HG02885 (cell line): Measurements from ENCODE around the gene NLK.
"Not testable (repeated sequence)": the region's sequence is repeated elsewhere in the genome, so short reads cannot be mapped to it uniquely, and the experiment has no call there.

Experiments
- ATAC-seq: cut with Tn5 transposase; IDR thresholded peaks from one replicate; pipeline ENCODE4 v1.9.1; 2021; ENCODE audit warnings: mild to moderate bottlenecking; ENCODE audit not compliant: unreplicated experiment, poor library complexity

Gene NLK

GRCh38 chr17:28145348-28145747 lies 102.9 kb downstream of the NLK start:
- ATAC-seq: no peak

GRCh38 chr17:28147017-28147416 lies 104.5 kb downstream of the NLK start:
- no peak for ATAC-seq

GRCh38 chr17:28151001-28151400 lies 108.5 kb downstream of the NLK start:
- ATAC-seq: no peak

DNA sequence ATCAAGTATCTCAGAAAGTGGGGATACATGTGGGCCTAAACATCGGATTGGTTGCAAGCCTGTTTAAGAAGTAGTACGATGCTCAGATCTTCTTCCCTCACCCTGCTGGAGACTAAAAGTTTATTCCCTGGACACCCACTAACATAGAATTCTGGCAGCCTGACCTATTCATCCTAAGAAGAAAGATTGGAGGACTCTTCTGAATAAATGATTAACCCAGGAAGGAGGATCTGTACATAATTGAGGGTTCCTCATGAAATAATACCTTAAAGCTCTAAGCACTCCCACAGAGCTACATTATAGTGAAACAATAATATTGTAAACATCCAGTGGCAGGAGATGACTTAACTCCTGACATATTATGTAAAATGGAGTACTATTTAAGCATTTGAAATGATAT lies 111.7 kb downstream of the NLK start:
- no peak for ATAC-seq

GRCh38 chr17:28155405-28155804 lies 112.9 kb downstream of the NLK start:
- not testable (repeated sequence) for ATAC-seq

- ATAC-seq: no peak
These were observed 116.5 kb downstream of the NLK start for GRCh38 chr17:28159004-28159403.

DNA sequence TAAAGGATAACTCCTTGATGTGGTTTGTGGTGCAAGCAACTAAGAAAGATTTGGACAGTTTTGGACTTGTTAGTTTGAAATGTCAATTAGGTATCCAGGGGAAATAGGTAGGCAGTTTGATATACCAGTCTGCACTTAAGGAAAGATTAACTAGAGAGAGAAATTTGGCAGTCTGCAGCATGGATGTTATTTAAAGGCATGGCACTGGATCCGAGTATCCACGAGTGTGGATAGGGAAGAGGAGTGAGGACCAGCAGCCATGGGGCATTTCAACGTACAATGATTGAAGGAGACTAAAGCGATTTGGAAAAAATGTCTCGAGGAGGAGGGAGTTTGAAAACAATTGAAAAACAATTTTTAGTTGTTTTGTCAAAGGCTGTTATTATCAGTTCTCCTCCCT lies 117.4 kb downstream of the NLK start:
- ATAC-seq: no peak

- ATAC-seq: no peak
These were observed 118.1 kb downstream of the NLK start for GRCh38 chr17:28160610-28161009.

GRCh38 chr17:28161311-28161710 lies 118.8 kb downstream of the NLK start:
- no peak for ATAC-seq

DNA sequence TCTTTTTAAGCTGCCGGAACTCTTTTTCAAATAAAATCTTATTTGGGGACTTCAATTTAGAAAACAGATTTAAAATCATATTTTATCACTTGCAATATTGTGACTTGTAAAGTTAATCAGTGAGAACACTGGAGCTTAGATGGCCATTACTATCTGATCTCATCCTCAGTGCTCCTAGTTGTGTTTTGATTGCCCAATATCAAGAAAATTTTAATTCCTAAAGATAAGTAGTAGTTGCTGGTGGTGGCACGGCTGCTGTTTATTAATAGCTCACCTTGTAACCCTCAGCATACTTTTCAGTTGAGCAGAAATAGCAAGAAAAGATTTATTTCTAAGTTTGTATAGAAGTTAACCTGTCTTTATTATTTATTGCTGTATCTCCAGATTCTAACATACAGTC lies 124.0 kb downstream of the NLK start:
- no peak for ATAC-seq

DNA sequence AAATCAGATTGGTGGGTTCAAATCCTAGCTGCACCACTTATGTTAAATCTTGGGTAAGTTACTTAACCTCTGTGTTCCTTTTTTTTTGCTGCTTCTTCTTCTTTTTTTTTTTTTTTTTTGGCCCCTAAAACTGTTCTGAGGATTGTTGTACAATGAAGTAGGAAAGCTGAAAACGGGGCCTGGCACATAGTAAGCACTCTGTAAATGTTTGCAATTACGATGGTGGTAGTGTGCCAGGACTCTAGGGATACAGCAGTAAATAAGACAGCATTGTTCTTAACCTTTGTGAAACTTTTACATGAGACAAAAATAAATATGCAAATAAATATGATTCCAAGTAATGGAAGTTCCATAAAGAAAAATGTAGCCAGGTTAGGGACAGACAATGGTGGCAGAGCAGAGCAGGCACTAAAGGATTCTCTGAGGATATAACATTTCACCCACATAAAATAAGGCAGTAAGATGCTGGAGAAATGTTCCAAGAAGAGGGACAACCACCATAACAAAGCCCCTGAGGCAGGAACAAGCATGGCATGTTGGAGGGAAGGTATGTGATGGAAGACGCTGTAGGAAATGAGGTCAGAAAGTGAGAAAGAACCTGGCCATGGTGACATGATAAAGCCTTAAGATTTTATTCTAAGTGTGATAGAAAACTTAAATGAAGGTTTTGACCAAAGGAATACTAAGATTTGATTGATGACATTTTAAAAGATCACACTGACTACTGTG lies 127.3 kb downstream of the NLK start:
- no peak for ATAC-seq

DNA sequence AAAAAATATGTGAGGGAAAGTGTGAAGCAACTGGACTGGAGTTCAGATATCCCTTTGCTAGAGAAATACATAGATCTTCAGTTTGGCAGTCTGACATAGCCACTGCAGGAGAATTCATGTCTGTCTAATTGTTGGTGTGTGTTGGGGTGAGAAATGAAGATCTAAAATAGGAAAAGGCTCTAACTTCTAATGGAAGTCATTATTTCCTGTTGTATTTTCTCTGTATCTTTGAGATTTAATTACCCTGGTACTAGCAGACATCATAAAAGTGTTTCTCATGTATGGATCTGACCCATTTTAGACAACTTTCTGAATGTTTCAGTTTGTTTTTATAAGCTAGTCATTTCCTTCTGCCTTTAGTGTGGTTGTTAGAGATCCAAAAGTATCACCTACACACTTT lies 128.3 kb downstream of the NLK start:
- no peak for ATAC-seq

DNA sequence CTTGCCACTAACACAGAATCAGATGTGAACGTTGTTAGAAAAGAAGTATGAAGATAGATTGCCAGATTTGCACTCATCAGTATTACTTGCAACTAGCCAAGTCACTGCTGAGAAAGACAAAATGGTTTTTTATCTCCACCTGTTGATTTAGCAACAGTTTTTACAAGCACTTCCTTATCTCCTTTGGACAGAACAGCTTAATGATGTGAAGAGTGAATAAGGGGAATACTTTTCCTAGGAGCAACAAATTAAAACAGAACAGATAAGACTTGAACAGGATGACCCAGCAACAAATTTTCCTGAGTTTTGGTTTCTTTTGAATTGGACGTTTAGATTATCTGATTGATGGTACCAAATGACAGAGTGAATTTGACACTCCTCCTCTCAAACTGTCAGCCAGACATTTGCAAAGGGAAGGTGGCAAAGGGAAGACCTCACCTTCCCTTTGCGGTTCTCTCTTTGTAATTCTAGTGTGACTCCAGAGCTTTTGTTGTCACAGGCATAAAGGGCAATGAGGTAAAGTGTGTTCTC lies 130.6 kb downstream of the NLK start:
- no peak for ATAC-seq

DNA sequence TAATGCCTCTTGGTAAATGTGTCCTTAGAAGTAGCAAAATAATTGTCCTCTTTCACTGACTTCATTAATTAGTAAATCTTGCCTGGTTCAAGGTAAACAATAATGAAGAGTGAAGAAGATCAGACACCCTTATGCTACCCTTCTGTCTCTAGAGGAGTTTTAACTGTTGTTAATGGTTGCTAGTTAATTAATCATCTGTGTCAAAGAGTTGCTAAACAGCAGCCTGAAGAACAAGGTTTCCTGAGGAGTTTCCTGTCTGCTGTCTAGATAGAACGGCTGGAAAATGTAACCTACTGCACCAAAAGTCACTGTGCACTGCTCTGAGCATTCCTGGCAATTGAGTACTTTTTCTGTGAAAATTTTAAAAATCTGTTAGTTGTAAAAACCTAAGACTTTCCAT lies 131.3 kb downstream of the NLK start:
- no peak for ATAC-seq

- ATAC-seq: no peak
These were observed 132.0 kb downstream of the NLK start for GRCh38 chr17:28174352-28175046.

DNA sequence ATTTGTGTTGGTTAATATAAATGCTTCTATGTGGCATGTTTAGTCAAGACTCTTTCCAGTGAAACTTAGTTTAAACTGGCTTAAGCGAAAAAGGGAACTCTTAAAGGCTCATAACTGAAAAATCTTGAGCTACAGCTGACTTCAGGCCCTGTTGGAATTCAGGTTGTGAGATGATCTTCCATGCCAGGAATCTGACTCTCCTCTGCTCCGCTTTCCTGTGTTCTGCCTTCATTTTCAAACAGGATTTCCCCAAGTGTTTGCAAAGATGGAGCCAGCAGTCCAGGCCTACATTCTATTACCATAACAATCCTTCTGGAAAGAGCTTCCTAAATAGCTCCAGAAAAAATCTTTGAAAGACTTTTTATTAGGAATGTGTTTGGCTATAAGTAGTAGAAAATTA lies 134.9 kb downstream of the NLK start:
- no peak for ATAC-seq

- ATAC-seq: no peak
These were observed 136.3 kb downstream of the NLK start for GRCh38 chr17:28178800-28179199.

- ATAC-seq: no peak
These were observed 138.0 kb downstream of the NLK start for GRCh38 chr17:28180449-28180848.

DNA sequence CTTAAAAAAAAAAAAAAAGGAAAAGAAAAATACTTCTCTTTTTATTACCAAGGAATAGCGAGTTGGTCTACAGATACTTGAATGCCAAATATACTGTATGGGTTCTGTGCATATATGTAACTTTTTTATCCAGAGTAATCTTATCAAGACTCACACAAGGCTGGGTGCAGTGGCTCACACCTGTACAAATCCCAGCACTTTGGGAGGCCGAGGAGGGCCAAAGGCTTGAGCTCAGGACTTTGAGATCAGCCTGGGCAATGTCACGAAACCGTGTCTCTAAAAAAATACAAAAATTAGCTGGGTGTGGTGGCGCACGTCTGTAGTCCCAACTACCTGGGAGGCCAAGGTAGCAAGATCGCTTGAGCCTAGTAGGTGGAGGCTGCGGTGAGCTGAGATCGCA lies 139.1 kb downstream of the NLK start:
- ATAC-seq: no peak

DNA sequence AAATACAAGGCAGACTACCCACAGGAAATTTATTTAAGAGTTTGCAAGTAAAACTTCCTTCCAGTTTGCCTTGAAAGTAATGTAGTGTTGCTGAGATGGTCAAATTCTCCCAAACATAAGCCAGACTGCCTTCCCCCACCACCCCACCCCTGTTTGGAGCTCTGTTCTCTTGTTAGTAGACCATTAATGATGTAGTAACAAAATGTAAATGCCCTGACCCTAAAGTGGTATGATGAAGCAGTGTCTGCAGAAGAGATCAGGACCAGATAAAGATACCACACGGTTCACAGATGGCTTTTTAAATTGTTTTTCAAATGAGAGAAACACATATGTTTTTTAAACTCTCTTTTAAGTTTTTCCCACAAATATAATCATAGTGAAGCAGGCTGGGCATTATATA lies 140.1 kb downstream of the NLK start:
- no peak for ATAC-seq

- no peak for ATAC-seq
These were observed 143.2 kb downstream of the NLK start for GRCh38 chr17:28185658-28186057.

DNA sequence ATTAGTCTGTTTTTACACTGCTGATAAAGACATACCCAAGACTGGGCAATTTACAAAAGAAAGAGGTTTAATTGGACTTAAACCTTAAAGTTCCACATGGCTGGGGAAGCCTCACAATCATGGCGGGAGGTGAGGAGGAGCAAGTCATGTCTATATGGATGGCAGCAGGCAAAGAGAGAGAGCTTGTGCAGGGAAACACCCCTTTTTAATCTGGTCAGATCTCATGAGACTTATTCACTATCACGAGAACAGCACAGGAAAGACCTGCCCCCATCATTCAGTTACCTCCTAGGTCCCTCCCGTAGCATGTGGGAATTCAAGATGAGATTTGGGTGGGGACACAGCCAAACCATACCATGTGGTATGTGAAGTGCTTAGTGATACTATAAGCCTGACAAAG lies 144.0 kb downstream of the NLK start:
- not testable (repeated sequence) for ATAC-seq
